RPMI7951 (cell line): ENCODE data around the gene THRB. TPM values are rescaled to one million over a fixed set of nuclear protein-coding genes. Genes with fewer than 3 reads are reported as not detected.

ENCODE experiments used
- DNase-seq: peaks from one replicate; pipeline ENCODE4 v3.0.0-alpha.2; 2012; ENCODE audit warnings: low read depth
- total RNA-seq: library from RNA; depleted of rRNA; stranded (reverse); fragments of >200 nt; shearing (Covaris generic); gene quantifications from 2 replicates; pipeline ENCODE4 v1.2.3, GENCODE V29; 2014

Gene THRB
- total RNA-seq, 1 experiment from 2014 or later = 0.24 TPM

- peak; percentile 71 for DNase-seq
Observed at GRCh38 chr3:24229468-24230221, 265.0 kb downstream of the THRB start.

GRCh38 chr3:24227635-24228034, 267.0 kb downstream of the THRB start:
- DNase-seq = no peak

GRCh38 chr3:24226397-24226796, 268.3 kb downstream of the THRB start:
- DNase-seq = no peak

- DNase-seq = no peak
Observed at GRCh38 chr3:24225385-24225950, 269.2 kb downstream of the THRB start.

GRCh38 chr3:24224666-24225384, 269.8 kb downstream of the THRB start:
- no peak for DNase-seq

GRCh38 chr3:24222165-24222805, 272.4 kb downstream of the THRB start:
- DNase-seq = peak; percentile 96

GRCh38 chr3:24220859-24221657, 273.6 kb downstream of the THRB start:
- peak; percentile 98 for DNase-seq

- no peak for DNase-seq
Observed at GRCh38 chr3:24215502-24215901, 279.1 kb downstream of the THRB start.

- no peak for DNase-seq
Observed at GRCh38 chr3:24211381-24211780, 283.3 kb downstream of the THRB start.

- peak; percentile 43 for DNase-seq
Observed at GRCh38 chr3:24202071-24202470, 292.6 kb downstream of the THRB start.

- peak; percentile 34 for DNase-seq
Observed at GRCh38 chr3:24201301-24201700, 293.3 kb downstream of the THRB start.

- peak; percentile 96 for DNase-seq
Observed at GRCh38 chr3:24199775-24200247, 294.8 kb downstream of the THRB start.

GRCh38 chr3:24199300-24199699, 295.4 kb downstream of the THRB start:
- DNase-seq = no peak

- no peak for DNase-seq
Observed at GRCh38 chr3:24198728-24199127, 295.9 kb downstream of the THRB start.

- peak; percentile 70 for DNase-seq
Observed at GRCh38 chr3:24197809-24198208, 296.8 kb downstream of the THRB start.

GRCh38 chr3:24196526-24196925, 298.1 kb downstream of the THRB start:
- peak; percentile 79 for DNase-seq

- DNase-seq = no peak
Observed at GRCh38 chr3:24195504-24196230, 299.0 kb downstream of the THRB start.

- DNase-seq = no peak
Observed at GRCh38 chr3:24192469-24193056, 302.1 kb downstream of the THRB start.

GRCh38 chr3:24191801-24192403, 302.7 kb downstream of the THRB start:
- DNase-seq = no peak

GRCh38 chr3:24190256-24190655, 304.4 kb downstream of the THRB start:
- no peak for DNase-seq
